DMS153 treated with DMSO at 0.1 percent for 48 hours (cell line): ENCODE results near the gene MKI67.
"Not testable (repeated sequence)": the region's sequence is repeated elsewhere in the genome, so short reads cannot be mapped to it uniquely, and the experiment has no call there.

Experiments
- DNase-seq: peaks from one replicate; lab custom pipeline; 2025; ENCODE audit not compliant: unreplicated experiment; lab: John Stamatoyannopoulos, UW

The MKI67 gene

DNA sequence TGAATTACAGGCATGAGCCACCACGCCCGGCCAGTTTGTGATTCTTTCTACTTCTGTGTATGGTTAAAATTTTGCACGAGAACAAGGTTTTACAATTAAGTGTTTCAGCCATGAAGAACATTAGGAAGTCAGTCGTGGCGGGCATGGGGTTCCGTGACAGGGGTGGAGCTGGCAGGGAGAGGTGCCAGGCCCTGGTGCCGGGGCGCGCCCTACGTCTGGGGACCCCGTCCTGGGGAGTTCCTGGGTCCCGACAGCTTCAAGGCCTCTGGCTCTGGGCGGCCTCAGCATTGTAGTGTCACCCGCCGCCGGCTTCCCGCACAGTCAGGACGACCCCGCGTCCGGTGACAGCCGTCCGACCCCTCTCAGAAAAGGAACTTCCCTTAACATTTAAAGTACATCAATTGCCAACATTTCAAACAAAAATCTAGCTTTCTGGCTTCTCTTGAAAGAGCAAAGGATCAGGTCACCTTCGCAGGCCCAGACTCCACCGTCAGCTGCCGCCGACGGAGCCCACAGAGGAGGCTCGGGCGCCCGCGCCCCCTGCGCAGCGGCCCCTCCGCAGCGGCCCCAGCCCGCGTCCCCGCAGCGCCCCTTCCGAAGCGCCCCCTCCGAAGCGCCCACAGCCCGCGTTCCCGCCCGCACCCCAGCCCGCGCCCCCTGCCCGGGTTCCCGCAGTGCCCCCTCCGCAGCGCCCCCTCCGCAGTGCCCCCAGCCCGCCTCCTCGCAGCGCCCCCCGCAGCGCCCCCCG is 23.2 kb upstream of the MKI67 start:
- no peak for DNase-seq

- no peak for DNase-seq
Observed at GRCh38 chr10:128147669-128148068, 21.4 kb upstream of the MKI67 start.

DNA sequence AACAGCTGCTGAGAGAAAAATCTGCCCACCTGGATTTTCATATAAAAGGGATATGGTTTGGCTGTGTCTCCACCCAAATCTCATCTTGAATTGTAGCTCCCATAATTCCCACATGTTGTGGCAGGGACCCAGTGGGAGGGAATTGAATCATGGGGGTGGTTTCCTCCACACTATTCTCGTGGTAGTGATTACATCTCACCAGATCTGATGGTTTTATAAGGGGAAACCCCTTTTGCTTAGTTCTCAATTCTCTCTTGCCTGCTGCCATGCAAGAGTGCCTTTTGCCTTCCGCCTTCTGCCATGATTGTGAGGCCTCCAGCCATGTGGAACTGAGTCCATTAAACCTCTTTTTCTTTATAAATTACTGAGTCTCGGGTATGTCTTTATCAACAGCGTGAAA is 20.8 kb upstream of the MKI67 start:
- DNase-seq, result no peak

DNA sequence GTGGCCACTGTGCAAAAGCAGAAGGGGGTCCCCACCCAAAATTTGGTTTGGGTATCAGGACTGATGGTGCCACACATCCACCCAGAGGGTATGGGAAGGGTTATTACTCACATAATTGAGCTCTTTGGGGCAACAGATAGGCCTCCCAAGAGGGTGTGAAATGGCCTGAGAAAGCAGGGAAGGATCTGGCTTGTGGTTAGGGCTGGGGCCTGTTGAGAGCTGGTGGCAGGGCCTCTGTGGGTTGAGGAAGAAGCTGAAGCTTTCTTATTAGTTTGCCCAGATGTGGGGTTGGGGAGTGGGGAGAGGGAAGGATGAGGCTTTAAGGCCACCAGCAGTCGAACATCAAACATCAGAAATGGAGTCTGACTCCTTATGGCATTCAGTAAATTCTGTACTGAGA is 18.3 kb upstream of the MKI67 start:
- no peak for DNase-seq

DNA sequence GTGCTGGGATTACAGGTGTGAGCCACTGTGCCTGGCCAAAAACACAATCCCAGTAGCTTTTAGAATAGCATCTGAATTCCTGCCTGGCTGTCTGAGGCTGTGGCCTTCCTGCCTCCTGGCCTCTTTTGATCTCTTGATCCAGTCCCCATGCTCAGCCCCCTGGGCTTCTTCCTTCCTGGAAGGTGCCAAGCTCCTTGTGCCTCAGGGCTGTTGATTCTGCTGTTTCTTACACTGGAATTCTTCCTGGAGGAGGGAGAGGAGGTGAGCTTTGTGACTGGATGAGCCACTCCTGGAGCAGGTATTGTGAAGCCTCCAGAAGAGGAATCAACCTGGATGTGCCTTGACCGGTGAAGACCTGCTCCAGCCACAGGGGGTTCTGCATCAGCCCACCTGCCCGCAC is 17.3 kb upstream of the MKI67 start:
- DNase-seq, result no peak

DNA sequence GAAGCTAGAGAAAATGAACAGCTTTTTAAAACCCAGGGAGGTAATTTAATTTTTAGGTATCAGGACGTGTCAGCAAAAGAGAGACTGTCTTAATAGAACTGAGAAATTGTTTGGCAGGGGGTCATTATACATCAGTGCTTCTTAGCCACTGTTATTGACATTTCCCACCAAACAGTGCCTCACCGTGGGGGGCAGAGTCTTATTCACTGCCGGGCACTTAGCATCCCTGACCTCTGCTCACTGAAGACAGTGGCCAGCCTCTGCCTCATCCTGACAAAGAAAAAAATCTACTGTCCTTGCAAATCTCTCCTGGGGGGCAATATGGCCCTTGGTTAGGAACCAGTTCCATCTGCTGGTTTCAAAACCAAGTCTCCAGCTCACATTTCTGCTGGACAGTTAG is 14.2 kb upstream of the MKI67 start:
- DNase-seq, result no peak

DNA sequence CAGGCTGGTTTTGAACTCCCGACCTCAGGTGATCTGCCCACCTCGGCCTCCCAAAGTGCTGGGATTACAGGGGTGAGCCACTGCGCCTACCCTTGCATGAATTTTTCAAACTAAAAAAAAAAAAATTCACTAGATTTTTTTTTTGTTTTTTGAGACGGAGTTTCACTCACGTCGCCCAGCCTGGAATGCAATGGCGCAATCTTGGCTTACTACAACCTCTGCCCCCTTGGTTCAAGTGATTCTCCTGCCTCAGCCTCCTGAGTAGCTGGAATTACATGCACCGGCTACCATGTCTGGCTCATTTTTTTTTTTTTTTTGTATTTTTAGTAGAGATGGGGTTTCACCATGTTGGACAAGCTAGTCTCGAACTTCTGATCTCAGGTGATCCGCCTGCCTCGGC is 12.2 kb upstream of the MKI67 start:
- DNase-seq, result not testable (repeated sequence)

DNA sequence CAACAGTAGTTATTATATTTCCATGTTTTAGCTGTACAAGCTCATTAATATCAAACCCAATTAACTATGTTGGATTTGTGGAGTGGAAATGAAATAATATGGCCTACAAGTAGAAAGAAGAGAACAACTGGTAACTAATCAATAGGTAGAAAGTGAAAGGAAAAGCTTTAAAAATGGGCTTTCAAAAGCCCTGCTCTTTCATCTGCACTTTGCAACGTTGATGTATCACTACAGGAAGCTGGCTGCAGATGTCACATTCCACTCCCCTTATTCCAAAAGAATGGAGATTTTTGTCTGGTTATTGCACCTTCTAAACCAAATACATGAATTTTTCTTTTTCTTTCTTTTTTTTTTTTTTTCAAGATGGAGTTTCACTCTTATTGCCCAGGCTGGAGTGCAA is 11.7 kb upstream of the MKI67 start:
- DNase-seq, result no peak

DNA sequence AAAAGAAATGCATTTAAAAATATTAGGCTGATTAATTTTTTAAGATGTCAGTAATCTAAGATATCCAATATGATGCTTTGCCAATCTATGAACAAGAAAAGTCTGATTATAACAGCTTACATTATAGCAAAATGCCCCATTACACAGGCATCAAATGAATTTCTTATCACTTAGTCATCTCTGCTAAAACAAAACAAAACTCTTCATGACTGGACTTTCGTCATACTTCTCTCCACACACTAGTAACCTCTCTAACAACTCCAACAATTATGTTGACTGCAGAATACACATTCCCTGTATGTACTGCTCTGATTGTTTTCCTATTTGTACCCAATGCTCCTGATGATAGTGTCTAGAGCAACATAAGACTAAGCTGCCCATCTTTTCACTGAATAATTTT is 3.8 kb upstream of the MKI67 start:
- no peak for DNase-seq

DNA sequence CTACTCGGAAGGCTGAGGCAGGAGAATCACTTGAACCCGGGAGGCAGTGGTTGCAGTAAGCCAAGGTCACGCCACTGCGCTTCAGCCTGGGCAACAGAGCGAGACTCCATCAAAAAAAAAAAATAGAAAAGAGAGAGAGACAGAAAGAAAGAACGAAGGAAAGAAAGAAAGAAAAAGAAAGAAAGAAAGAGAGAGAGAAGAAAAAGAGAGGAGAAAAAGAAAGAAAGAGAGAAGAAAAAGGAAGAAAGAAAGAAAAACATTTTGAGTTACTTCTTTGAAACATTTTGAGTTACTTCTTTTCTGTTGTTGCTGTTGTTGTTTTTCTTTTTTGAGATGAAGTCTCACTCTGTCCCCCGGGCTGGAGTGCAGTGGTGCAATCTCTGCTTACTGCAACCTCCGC is 2.4 kb upstream of the MKI67 start:
- DNase-seq, result no peak

DNA sequence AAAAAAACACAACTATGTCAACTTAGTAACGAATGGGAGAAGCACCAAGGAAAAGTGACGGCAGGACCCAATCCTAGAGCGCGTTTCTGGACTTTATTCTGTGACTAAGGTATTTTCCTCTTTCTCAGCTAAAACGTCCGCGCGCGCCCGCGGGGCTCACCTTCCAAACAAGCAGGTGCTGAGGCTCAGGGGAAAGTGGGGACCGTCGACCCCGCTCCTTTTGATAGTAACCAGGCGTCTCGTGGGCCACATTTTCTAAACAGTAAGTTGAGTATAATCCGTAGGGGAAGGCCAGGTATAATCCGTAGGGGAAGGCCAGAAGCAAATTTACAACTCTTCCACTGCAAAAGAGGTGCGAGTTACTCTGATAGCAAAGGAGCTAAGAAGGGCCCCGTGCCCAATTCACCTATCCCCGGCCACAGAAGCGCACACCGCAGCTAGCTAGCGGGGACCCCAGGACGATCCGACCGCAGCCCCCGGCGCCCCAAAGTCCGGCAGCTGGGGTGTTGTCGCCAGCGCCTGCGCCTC is 743 bp downstream of the MKI67 start:
- no peak for DNase-seq

DNA sequence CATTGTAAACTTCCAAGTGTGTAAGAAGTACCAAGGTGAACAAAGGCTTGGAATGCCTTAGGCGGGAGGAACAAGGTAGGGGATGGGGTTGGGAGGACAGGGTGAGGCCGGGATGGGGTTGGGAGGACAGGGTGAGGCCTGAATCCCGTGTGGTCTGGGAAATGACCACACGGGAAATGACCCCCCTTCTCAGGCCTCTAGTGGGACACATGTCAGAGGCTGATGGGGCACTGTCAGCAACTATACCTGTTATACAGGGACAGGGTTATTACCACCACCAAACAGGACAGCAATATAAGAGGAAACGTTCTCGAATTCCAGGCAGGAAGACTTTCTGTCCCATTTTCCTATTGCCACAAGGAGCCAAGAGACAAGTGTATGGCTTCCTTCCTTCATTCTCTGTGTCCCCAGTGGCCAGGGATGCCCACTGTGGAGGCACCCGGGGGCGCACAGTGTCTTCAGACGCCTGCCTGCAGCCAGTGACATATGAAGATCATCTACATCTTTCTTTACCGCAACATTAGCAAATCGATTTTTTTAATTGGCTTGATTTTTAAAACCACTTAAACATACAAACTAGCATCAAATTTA is 1.3 kb downstream of the MKI67 start:
- no peak for DNase-seq

GRCh38 chr10:128123846-128124245 is 2.4 kb downstream of the MKI67 start:
- no peak for DNase-seq

GRCh38 chr10:128122931-128123330 is 3.3 kb downstream of the MKI67 start:
- DNase-seq, result no peak

DNA sequence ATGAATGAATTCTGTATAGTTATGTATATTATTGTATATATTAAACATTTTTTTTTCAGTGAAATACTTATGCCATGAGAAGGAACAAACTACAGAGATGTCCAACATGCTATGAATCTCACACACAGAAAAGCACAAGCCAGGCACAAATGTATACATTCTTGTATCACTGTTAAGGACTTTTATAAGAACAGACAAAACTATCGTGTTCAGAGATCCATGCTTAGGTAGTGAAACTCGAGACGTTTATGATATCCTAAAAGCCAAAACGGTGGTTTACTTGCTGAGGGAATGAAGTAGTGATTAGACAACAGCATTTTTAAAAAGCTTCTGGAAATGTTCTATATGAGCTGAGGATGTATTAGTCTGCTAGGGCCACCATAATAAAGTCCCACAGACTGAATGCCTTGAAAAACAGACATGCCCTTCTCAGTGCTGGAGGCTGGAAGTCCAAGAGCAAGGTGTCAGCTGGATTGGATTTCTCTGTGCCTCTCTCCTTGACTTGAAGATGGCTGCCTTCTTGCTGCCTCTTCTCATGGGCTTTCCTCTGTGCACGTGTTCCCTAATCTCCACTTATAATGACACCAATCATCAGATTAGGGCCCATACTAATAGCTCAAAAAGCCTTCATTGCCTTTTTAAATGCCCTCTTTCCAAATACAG is 4.3 kb downstream of the MKI67 start:
- no peak for DNase-seq

DNA sequence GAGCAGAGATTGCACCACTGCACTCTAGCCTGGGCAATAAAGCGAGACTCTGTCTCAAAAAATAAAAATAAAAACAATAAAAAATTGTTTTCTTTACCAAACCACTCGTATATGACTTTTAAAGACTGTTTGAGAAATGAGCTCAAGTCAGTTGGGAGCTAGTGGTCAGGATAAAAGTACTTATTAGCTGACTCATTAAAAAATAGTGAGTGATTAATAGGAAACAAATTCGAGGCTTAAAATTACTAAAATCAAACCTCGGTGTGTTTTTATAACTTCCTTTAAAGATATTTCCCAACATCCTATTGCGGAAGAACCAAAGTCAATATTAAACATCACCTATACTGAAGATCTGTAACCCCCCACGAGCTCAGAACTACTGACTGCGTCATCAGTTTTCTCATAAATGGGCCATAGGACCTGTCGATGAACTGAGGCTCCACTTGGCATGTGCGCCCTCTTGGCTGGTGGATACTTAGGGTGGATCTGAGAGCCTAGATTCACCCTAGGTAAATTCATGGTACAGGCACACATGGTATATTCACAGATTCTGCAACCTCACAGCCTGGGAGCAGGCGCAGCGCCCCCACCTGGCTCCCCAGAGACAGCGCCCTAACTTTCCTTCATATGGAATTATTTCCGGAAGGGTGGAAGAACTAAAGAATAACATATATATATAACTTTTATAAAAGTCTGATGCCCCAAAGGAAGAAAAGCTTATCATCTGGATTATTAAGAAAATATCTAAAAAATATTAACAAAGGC is 9.2 kb downstream of the MKI67 start:
- no peak for DNase-seq

DNA sequence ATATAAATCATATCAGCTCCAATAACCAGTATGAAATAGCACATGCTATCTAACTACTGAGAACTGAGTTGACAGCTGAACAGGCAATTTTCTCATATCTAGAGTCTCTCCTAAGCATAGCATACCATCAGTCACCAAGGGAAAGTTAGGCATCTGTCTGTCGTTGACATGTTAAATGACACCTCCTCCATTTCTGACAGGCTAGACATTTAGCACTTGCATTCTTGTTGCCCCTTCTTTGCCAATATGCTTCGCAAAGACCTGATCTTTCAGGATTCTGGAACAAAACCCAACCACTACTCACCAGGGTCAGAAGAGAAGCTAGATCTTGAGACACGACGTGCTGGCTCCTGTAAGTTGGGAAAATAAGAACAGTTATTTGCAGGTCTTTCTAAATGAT is 10.0 kb downstream of the MKI67 start:
- no peak for DNase-seq

- no peak for DNase-seq
Observed at GRCh38 chr10:128115356-128115755, 10.9 kb downstream of the MKI67 start.

- no peak for DNase-seq
Observed at GRCh38 chr10:128114901-128115300, 11.3 kb downstream of the MKI67 start.

DNA sequence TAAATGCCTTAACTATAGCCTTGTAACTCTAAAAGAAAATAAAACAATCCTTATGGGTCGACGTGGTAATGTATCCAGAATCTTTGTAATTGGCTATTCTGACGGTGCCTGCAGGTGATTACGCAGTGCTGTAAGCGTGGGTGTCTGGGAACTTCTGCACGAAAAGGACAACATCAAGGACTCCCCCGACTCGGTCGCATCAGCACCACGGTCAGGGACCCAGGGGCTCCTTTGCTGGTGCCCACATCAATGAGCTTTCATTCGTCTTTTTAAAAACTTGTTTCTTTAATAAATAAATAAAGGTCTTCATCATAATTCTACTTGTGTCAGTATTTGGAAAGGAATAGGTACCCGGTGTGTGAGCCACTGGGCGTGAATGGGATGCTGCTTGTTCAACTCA is 13.2 kb downstream of the MKI67 start:
- DNase-seq, result no peak

DNA sequence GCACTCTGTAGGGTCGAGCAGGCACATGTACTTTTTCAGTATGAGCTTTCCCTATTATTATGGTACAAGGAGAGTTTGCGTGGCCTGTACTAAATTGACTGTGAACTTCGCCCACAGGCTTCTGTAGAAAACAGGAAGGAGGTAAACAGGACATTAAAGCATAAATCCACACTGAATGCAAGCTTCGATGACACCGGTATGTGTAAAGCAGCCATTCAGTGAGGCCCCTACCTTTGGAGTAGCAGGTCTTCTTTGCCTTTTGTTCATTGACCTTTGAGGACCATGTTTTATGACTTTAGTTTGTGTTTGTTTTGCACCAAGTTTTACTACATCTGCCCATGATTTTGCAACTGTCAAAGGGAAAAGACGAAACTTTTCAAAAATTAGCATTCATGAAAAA is 14.5 kb downstream of the MKI67 start:
- no peak for DNase-seq

DNA sequence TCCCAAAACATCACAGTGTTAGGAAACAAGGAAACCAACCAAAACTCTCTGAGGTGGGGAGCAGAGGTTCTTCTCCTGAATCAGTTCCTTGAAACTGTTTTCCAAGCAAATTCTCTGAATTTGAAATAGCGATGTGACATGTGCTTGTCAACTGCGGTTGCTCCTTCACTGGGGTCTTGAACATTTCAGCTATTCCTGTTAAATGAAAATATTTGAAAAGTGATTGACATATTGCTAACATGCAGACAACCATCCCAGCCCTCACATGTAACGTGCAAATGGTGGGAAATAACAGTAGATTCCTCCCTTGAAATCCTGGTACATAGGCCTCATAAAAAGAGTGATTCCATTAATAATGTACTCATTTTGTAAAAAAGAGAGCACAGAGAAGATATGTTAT is 15.9 kb downstream of the MKI67 start:
- DNase-seq, result no peak
